Mesenchymal stem cell (in vitro differentiated cells and primary cell): ENCODE results near the gene FMNL1.

Source experiments
- DNase-seq: peaks from one replicate; pipeline ENCODE4 v3.0.0-alpha.2; 2013
- H2AFZ ChIP-seq: one replicate; pipeline ENCODE4 v1.6.1; 2013; ENCODE audit warnings: low read depth, mild to moderate bottlenecking, control low read depth, inconsistent platforms, low read length, moderate library complexity
- H2AK5ac ChIP-seq: 2 replicates; pipeline ENCODE4 v1.6.1; 2013; ENCODE audit warnings: low read length, moderate library complexity, mild to moderate bottlenecking, inconsistent platforms; ENCODE audit not compliant: severe bottlenecking
- H2BK120ac ChIP-seq: one replicate; pipeline ENCODE4 v1.6.1; 2013; ENCODE audit warnings: low read depth, mild to moderate bottlenecking, inconsistent platforms, low read length, moderate library complexity
- H2BK12ac ChIP-seq, 2 experiments: one replicate each; pipeline ENCODE4 v1.6.1; 2013; ENCODE audit warnings: inconsistent platforms in 2 of 2, low read length in 2 of 2, mild to moderate bottlenecking in 2 of 2, moderate library complexity in 2 of 2, control low read depth in 1 of 2
- H2BK15ac ChIP-seq: one replicate; pipeline ENCODE4 v1.6.1; 2013; ENCODE audit warnings: mild to moderate bottlenecking, low read depth, inconsistent platforms; ENCODE audit not compliant: poor library complexity, severe bottlenecking
- H2BK5ac ChIP-seq: 2 replicates; pipeline ENCODE4 v1.6.1; 2013; ENCODE audit warnings: low read depth, mild to moderate bottlenecking, low read length, control low read depth, inconsistent platforms; ENCODE audit not compliant: poor library complexity, severe bottlenecking
- H3K14ac ChIP-seq, 2 experiments: one replicate each; pipeline ENCODE4 v1.6.1; 2013; ENCODE audit warnings: inconsistent platforms in 2 of 2, low read length in 2 of 2, control low read depth in 1 of 2, mild to moderate bottlenecking in 1 of 2, moderate library complexity in 1 of 2
- H3K18ac ChIP-seq, 2 experiments: one replicate each; pipeline ENCODE4 v1.6.1; 2013; ENCODE audit warnings: inconsistent platforms in 2 of 2, low read length in 2 of 2, control low read depth in 1 of 2, low read depth in 1 of 2, mild to moderate bottlenecking in 1 of 2
- H3K23ac ChIP-seq, 2 experiments: one replicate each; pipeline ENCODE4 v1.6.1; 2013; ENCODE audit warnings: inconsistent platforms in 2 of 2, low read length in 2 of 2, mild to moderate bottlenecking in 2 of 2, moderate library complexity in 2 of 2, control low read depth in 1 of 2
- H3K27ac ChIP-seq: 2 replicates; pipeline ENCODE4 v1.5.1; 2013; ENCODE audit warnings: mild to moderate bottlenecking, moderate library complexity, low read length, control low read depth, inconsistent platforms; ENCODE audit not compliant: poor library complexity, severe bottlenecking
- H3K27me3 ChIP-seq, 2 experiments: 2 replicates each; pipeline versions ENCODE4 v1.6.1 to v1.7.0; 2013; ENCODE audit warnings: low read length in 2 of 2, mild to moderate bottlenecking in 2 of 2, moderate library complexity in 2 of 2, control low read depth in 1 of 2, inconsistent platforms in 1 of 2; ENCODE audit not compliant: control insufficient read depth in 1 of 2, insufficient read depth in 1 of 2
- H3K36me3 ChIP-seq, 2 experiments: 2 replicates each; pipeline versions ENCODE4 v1.6.1 to v1.7.0; 2013; ENCODE audit warnings: low read length in 2 of 2, control low read depth in 1 of 2, inconsistent platforms in 1 of 2, low read depth in 1 of 2, mild to moderate bottlenecking in 1 of 2; ENCODE audit not compliant: insufficient read depth in 2 of 2, control insufficient read depth in 1 of 2
- H3K4ac ChIP-seq, 2 experiments: one replicate each; pipeline ENCODE4 v1.6.1; 2013; ENCODE audit warnings: inconsistent platforms in 2 of 2, low read length in 2 of 2, mild to moderate bottlenecking in 2 of 2, moderate library complexity in 2 of 2, control low read depth in 1 of 2, low read depth in 1 of 2
- H3K4me1 ChIP-seq: 2 replicates; pipeline ENCODE4 v1.6.1; 2013; ENCODE audit warnings: low read depth, low read length, control low read depth; ENCODE audit not compliant: control insufficient read depth, insufficient read depth
- H3K4me2 ChIP-seq: 2 replicates; pipeline ENCODE4 v1.6.1; 2013; ENCODE audit warnings: low read length, mild to moderate bottlenecking, inconsistent platforms; ENCODE audit not compliant: poor library complexity, severe bottlenecking
- H3K4me3 ChIP-seq, 2 experiments: 2 replicates each; pipeline versions ENCODE4 v1.5.1 to v1.7.0; 2013; ENCODE audit warnings: low read length in 2 of 2, mild to moderate bottlenecking in 2 of 2, control low read depth in 1 of 2, low read depth in 1 of 2; ENCODE audit not compliant: insufficient read depth in 1 of 2
- H3K79me1 ChIP-seq: replicated peaks from 2 replicates; pipeline ENCODE4 v1.6.1; 2013; ENCODE audit warnings: mild to moderate bottlenecking, control low read depth, low read length, inconsistent platforms; ENCODE audit not compliant: poor library complexity, severe bottlenecking
- H3K9ac ChIP-seq: 2 replicates; pipeline ENCODE4 v1.7.0; 2013; ENCODE audit warnings: mild to moderate bottlenecking, low read length, moderate library complexity
- H3K9me3 ChIP-seq: 2 replicates; pipeline ENCODE4 v1.7.0; 2013; ENCODE audit warnings: mild to moderate bottlenecking, low read length; ENCODE audit not compliant: control insufficient read depth
- H4K8ac ChIP-seq: one replicate; pipeline ENCODE4 v1.6.1; 2013; ENCODE audit warnings: inconsistent platforms, mild to moderate bottlenecking, low read length, moderate library complexity
- H4K91ac ChIP-seq: one replicate; pipeline ENCODE4 v1.6.1; 2013; ENCODE audit warnings: mild to moderate bottlenecking, low read length, inconsistent platforms
- WGBS: methylation state at CpG from one replicate; pipeline ENCODE4 v1.1.7; 2013; ENCODE audit warnings: mixed read lengths; 5-methylcytosine and 5-hydroxymethylcytosine counted together

The FMNL1 gene

DNA sequence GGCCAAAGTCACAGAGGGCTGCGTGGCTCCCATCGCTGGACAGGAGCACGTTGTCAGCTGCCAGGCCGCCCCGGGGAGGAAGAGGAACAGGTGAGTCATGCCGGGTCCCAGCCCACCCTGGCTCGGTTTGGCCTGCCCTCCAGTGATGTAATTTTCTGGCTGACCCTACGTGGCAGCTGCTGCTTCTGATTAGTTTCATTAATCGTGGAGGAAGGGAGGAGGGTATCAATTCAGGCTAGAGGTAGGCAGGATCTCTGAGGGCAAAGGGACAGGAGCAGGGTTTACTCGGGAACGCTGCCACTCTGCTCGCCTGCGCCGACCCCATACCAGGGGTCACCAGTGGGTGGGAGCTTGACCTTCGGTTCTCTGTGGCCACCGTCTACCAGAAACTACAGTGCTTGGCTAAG is 51.9 kb downstream of the FMNL1 start:
- Histone ChIP-seq H3K18ac (no peak overlapping the region), H3K4me1 (peaks cover 19% of the 10 kb centered on the region), H3K23ac (no peak overlapping the region), H4K91ac (no peak overlapping the region), H2BK5ac (no peak overlapping the region), H2BK15ac (no peak overlapping the region), H3K9ac (peak overlapping the region; percentile 23), H2AFZ (no peak overlapping the region), H3K27ac (no peak overlapping the region), H2BK120ac (no peak overlapping the region), H2AK5ac (no peak overlapping the region), H3K14ac (no peak overlapping the region), H3K4ac (no peak overlapping the region), H3K79me1 (peaks cover 32% of the 10 kb centered on the region), H2BK12ac (peak overlapping the region in 1 of 2 experiments; percentile 3), H4K8ac (peak overlapping the region; percentile 57), H3K36me3 (peaks cover 59 to 61% of the 10 kb centered on the region in 2 experiments), H3K27me3 (peaks cover 0 to 13% of the 10 kb centered on the region in 2 experiments), H3K4me3 (no peak overlapping the region), H3K4me2 (no peak overlapping the region), H3K9me3 (no peaks in the 10 kb centered on the region)
- 84% methylated on average over 15 of the region's 16 CpGs for WGBS
- no peak for DNase-seq

DNA sequence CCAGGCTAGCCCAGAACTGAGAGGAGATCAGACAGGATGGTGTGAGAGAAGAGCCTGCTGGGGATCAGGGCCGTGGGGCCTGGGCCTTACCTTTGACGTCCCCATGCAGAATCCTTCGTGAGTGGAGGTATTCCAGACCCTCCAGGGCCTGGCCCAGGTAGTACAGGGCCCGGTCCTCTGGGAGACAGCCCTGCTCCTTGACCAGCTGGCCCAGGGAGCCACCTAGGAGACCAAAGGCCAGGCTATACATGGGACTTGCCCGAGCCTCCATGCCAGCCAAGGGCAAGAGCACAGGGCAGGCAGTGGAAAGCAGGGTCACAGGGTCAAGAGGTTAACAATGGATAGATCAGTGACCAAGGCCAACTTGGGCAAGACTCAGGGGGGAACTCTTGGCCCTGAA is 52.3 kb downstream of the FMNL1 start:
- Histone ChIP-seq H3K4ac (no peak overlapping the region), H4K91ac (no peak overlapping the region), H3K4me3 (no peak overlapping the region), H3K9me3 (no peaks in the 10 kb centered on the region), H3K18ac (no peak overlapping the region), H3K14ac (no peak overlapping the region), H3K27ac (no peak overlapping the region), H4K8ac (peak overlapping the region; percentile 39), H3K9ac (peak overlapping the region; percentile 23), H3K4me1 (peaks cover 19% of the 10 kb centered on the region), H2BK5ac (no peak overlapping the region), H3K23ac (no peak overlapping the region), H2BK12ac (no peak overlapping the region), H3K36me3 (peaks cover 59 to 61% of the 10 kb centered on the region in 2 experiments), H2AK5ac (no peak overlapping the region), H2AFZ (no peak overlapping the region), H2BK120ac (no peak overlapping the region), H3K27me3 (peaks cover 0 to 10% of the 10 kb centered on the region in 2 experiments), H3K79me1 (peaks cover 31% of the 10 kb centered on the region), H3K4me2 (no peak overlapping the region), H2BK15ac (no peak overlapping the region)
- WGBS = 87% methylated on average over 5 of the region's 5 CpGs
- no peak for DNase-seq

DNA sequence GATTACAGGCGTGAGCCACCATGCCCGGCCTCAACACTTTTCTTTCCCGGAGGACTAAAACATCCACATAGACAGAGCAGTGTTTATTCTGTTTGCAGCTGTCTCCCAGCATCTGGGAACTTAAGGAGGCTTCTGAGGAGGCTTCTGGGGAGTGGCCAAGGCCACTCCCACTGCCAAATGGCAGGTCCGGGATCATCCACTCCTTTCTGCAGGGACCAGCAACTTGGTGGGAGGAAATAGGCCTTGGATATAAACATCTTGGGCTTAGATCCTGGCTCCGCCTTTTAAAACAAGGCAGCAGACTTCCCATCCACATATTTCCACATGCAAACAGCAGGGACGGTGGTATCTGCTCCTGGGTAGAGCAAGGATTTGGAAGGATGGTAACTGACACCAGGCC is 54.3 kb downstream of the FMNL1 start:
- Histone ChIP-seq H4K8ac (no peak overlapping the region), H3K4me1 (peaks cover 21% of the 10 kb centered on the region), H3K14ac (no peak overlapping the region), H3K18ac (no peak overlapping the region), H3K4me2 (no peak overlapping the region), H3K27me3 (no peaks in the 10 kb centered on the region), H2BK5ac (no peak overlapping the region), H3K27ac (no peak overlapping the region), H2AFZ (no peak overlapping the region), H3K4me3 (no peak overlapping the region), H3K4ac (no peak overlapping the region), H3K79me1 (peaks cover 24% of the 10 kb centered on the region), H4K91ac (no peak overlapping the region), H2BK15ac (no peak overlapping the region), H2AK5ac (peak overlapping the region; percentile 6), H2BK120ac (no peak overlapping the region), H3K23ac (no peak overlapping the region), H3K9ac (no peak overlapping the region), H3K36me3 (peaks cover 48 to 49% of the 10 kb centered on the region in 2 experiments), H3K9me3 (no peaks in the 10 kb centered on the region), H2BK12ac (no peak overlapping the region)
- peak; percentile 76 for DNase-seq
- 69% methylated on average over 6 of the region's 6 CpGs for WGBS

- peak overlapping the region; percentile 75 for H2BK5ac ChIP-seq
- H3K14ac ChIP-seq = no peak overlapping the region
- no peak overlapping the region for H4K91ac ChIP-seq
- peak overlapping the region in 1 of 2 experiments; percentile 57 for H3K18ac ChIP-seq
- no peak overlapping the region for H3K23ac ChIP-seq
- DNase-seq = peak; percentile 91
- no peak overlapping the region for H2BK12ac ChIP-seq
- H3K9ac ChIP-seq = peak overlapping the region; percentile 28
- no peaks in the 10 kb centered on the region for H3K27me3 ChIP-seq
- H2BK15ac ChIP-seq = no peak overlapping the region
- peak overlapping the region; percentile 25 for H3K27ac ChIP-seq
- H4K8ac ChIP-seq = no peak overlapping the region
- no peak overlapping the region for H2AFZ ChIP-seq
- H2AK5ac ChIP-seq = peak overlapping the region; percentile 19
- H3K79me1 ChIP-seq = peaks cover 24% of the 10 kb centered on the region
- no peak overlapping the region for H3K4me3 ChIP-seq
- H2BK120ac ChIP-seq = no peak overlapping the region
- H3K36me3 ChIP-seq = peaks cover 43 to 49% of the 10 kb centered on the region in 2 experiments
- H3K4me2 ChIP-seq = no peak overlapping the region
- WGBS = 50% methylated on average over 16 of the region's 16 CpGs
- H3K9me3 ChIP-seq = no peaks in the 10 kb centered on the region
- H3K4me1 ChIP-seq = peaks cover 21% of the 10 kb centered on the region
- H3K4ac ChIP-seq = no peak overlapping the region
Measured at GRCh38 chr17:45277216-45277849, 55.6 kb downstream of the FMNL1 start.
